Measurements from ENCODE around the gene G2E3. TPM values are rescaled to one million over a fixed set of nuclear protein-coding genes. Genes with fewer than 3 reads are reported as not detected.
"Not testable (repeated sequence)": the region's sequence is repeated elsewhere in the genome, so short reads cannot be mapped to it uniquely, and the experiment has no call there.

G2E3 gene
- total RNA-seq, 1 donor from 2014 or later, result 14.0 TPM

DNA sequence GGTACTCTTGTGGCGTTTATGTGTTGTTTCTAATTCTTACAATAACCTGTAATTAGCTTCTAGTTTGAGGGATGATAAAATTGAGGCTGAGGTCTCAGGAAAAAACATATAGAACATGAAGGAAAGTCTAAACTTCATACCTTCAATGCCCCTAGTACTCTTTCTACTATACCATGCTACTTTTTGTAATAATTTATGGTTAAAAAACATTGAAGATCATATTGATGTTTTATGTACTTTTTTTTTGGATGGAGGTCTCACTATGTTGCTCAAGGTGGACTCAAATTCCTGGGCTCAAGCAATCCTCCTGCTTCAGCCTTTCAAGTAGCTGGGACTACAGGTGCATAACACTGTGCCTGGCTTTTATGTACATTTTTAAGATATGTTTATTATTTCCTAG is 13.8 kb downstream of the G2E3 start:
- no peak for ATAC-seq

DNA sequence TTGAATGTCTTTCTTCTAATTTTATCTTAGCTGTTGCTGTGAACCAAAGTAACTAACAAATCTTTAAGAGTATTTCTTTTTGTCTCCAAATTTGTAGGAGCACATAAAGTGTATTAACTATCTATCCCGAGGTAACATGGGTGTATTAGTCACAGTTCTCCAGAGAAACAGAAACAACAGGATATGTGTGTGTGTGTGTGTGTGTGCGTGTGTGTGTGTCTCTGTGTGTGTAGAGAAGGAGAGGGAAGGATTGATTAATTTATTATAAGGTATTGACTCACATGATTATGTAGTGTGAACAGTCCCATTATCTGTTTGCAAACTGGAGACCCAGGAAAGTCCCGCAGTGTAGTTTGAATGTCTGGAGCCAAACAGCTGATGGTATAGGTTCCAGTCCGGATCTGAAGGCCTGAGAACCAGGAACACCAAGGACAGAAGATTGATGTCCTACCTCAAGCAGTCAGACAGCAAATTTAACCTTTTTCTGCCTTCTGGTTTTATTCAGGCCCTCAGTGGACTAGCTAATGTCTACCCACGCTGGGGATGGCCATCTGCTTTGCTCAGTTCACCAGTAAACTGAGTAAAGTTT is 14.4 kb downstream of the G2E3 start:
- TF ChIP-seq, protein P1, sequence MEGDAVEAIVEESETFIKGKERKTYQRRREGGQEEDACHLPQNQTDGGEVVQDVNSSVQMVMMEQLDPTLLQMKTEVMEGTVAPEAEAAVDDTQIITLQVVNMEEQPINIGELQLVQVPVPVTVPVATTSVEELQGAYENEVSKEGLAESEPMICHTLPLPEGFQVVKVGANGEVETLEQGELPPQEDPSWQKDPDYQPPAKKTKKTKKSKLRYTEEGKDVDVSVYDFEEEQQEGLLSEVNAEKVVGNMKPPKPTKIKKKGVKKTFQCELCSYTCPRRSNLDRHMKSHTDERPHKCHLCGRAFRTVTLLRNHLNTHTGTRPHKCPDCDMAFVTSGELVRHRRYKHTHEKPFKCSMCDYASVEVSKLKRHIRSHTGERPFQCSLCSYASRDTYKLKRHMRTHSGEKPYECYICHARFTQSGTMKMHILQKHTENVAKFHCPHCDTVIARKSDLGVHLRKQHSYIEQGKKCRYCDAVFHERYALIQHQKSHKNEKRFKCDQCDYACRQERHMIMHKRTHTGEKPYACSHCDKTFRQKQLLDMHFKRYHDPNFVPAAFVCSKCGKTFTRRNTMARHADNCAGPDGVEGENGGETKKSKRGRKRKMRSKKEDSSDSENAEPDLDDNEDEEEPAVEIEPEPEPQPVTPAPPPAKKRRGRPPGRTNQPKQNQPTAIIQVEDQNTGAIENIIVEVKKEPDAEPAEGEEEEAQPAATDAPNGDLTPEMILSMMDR (IDR thresholded peaks at IDR 0.05), result no peak
- Histone ChIP-seq H3K4me3 (no peak overlapping the region), H3K36me3 (no peaks in the 10 kb centered on the region), H3K4me1 (no peaks in the 10 kb centered on the region), H3K27ac (no peak overlapping the region), H3K27me3 (no peaks in the 10 kb centered on the region), H3K9me3 (no peaks in the 10 kb centered on the region)
- intact Hi-C loops (cut with DNase I), result no loop called here
- ATAC-seq (no peak), DNase-seq (no peak)

More for the DNA sequence above, 13.8 kb downstream of the G2E3 start:
- intact Hi-C loops (cut with DNase I), result no loop called here
- Histone ChIP-seq H3K4me3 (no peak overlapping the region), H3K27ac (no peak overlapping the region), H3K27me3 (no peaks in the 10 kb centered on the region), H3K9me3 (no peaks in the 10 kb centered on the region), H3K4me1 (no peaks in the 10 kb centered on the region), H3K36me3 (no peaks in the 10 kb centered on the region)
- TF ChIP-seq, protein P1 (IDR thresholded peaks at IDR 0.05), result no peak
- no peak for DNase-seq

- TF ChIP-seq, protein P1 (IDR thresholded peaks at IDR 0.05), result no peak
Measured at GRCh38 chr14:30573966-30574365, 15.0 kb downstream of the G2E3 start.

GRCh38 chr14:30574777-30575176 is 15.8 kb downstream of the G2E3 start:
- H3K9me3 ChIP-seq; intact Hi-C loops (cut with DNase I); H3K27me3 ChIP-seq; ATAC-seq; H3K36me3 ChIP-seq; H3K27ac ChIP-seq; DNase-seq; H3K4me1 ChIP-seq; H3K4me3 ChIP-seq: not testable (repeated sequence)

More at GRCh38 chr14:30573966-30574365, 15.0 kb downstream of the G2E3 start:
- Histone ChIP-seq H3K27ac (no peak overlapping the region), H3K4me3 (no peak overlapping the region), H3K4me1 (no peaks in the 10 kb centered on the region), H3K9me3 (no peaks in the 10 kb centered on the region), H3K27me3 (no peaks in the 10 kb centered on the region), H3K36me3 (no peaks in the 10 kb centered on the region)
- no peak for ATAC-seq
- DNase-seq, result no peak
- intact Hi-C loops (cut with DNase I), result no loop called here

DNA sequence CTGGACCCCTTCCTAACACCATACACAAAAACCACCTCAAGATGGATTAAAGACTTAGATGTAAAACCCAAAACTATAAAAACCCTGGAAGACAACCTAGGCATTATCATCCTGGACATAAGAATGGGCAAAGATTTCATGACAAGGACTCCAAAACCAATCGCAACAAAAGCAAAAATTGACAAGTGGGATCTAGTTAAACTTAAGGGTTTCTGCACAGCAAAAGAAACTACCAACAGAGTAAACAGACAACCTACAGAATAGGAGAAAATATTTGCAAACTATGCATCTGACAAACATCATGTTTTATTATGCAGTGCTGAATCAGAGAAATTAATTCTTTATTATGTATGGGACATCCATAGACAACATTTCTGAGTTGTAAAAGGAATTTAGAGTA is 17.4 kb downstream of the G2E3 start:
- ATAC-seq; H3K27me3 ChIP-seq; H3K4me1 ChIP-seq; intact Hi-C loops (cut with DNase I); DNase-seq; H3K4me3 ChIP-seq; H3K27ac ChIP-seq; H3K36me3 ChIP-seq; H3K9me3 ChIP-seq: not testable (repeated sequence)

- TF ChIP-seq, protein P1 (IDR thresholded peaks at IDR 0.05), result no peak
- H3K4me3 ChIP-seq, result no peak overlapping the region
Measured at GRCh38 chr14:30580616-30581282, 21.8 kb downstream of the G2E3 start.

More at GRCh38 chr14:30580616-30581282, 21.8 kb downstream of the G2E3 start:
- no peaks in the 10 kb centered on the region for H3K27me3 ChIP-seq
- H3K4me1 ChIP-seq, result no peaks in the 10 kb centered on the region
- DNase-seq (no peak), ATAC-seq (no peak)
- no peaks in the 10 kb centered on the region for H3K9me3 ChIP-seq
- H3K27ac ChIP-seq, result no peak overlapping the region
- intact Hi-C loops (cut with DNase I), result no loop called here
- H3K36me3 ChIP-seq, result no peaks in the 10 kb centered on the region

Data from upper lobe of right lung (tissue), 1 donor.